ENCODE results near the gene KCNG2. TPM values are rescaled to one million over a fixed set of nuclear protein-coding genes. Genes with fewer than 3 reads are reported as not detected.

The KCNG2 gene
- polyA plus RNA-seq, 1 of the 3 experiments (the other 2 are of a cell fraction), result not detected

DNA sequence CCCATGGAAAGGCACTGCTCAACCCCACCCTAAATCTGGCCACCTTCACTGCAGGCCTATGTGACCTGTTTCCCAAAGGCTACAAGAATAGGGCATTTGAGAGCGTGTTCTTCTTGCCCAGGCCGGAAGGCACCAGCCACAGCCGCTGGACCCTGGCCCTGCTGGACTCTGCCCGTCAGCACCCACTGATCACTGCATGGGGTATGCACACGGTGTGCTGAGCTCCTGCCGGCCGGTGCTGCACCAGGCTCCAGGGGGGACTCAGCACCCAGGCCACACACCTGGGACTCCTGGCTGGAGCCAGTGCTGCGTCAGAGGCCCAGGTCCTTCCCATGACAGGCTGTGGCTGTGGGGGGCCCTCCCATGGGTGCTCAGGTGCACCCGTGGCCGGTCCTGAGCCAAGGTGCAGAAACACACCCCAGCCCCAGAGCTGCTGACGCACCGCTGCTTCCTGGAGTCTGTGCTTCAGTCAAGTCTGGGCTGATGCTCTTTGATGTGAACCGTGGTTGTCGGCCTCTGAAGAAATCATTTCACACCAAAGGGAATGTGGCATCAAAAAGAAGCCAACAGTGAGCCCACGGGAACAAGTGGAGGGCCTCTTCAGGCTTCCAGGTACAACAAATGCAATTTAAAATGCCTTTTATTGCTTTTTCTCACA lies 6.5 kb downstream of the KCNG2 start:
- WGBS (ENCODE audit: low lambda C conversion rate), result 46% methylated on average over 8 of the region's 15 CpGs

More for the DNA sequence above, 6.5 kb downstream of the KCNG2 start:
- H3F3A ChIP-seq (replicated peaks; ENCODE audit: insufficient read depth), result no peaks in the 10 kb centered on the region
- H3K4me1 ChIP-seq (ENCODE audit: control insufficient read depth in 1 of 2, insufficient read depth in 2 of 2, low read depth in 1 of 2, low read length in 1 of 2), result no peaks in the 10 kb centered on the region
- no peak overlapping the region for H3K27ac ChIP-seq (ENCODE audit: low read depth in 2 of 2, low read length in 1 of 2)
- no peak overlapping the region for H3K9ac ChIP-seq
- DNase-seq, result no peak
- no peak overlapping the region for H3K4me3 ChIP-seq (ENCODE audit: low read depth in 2 of 2, low read length in 1 of 2)
- ChIA-PET POLR2A (no interaction called here), CTCF (interaction anchor here (0.7 kb wide), 1 partner anchor 16 kb away, joined by 3 read pairs; no protein-coding TSS in a partner anchor)
- H4K20me1 ChIP-seq (ENCODE audit: insufficient read depth), result no peaks in the 10 kb centered on the region
- no peaks in the 10 kb centered on the region for H3K9me3 ChIP-seq
- H3K36me3 ChIP-seq (replicated peaks in 1 of 2; ENCODE audit: control insufficient read depth in 1 of 2, insufficient read depth in 2 of 2, low read length in 1 of 2), result no peaks in the 10 kb centered on the region
- H2AFZ ChIP-seq (ENCODE audit: low read depth), result no peak overlapping the region
- H3K9me2 ChIP-seq, result no peaks in the 10 kb centered on the region
- H3K79me2 ChIP-seq (ENCODE audit: insufficient read depth), result no peaks in the 10 kb centered on the region
- no peak overlapping the region for H3K4me2 ChIP-seq
- TF ChIP-seq GABPA (IDR thresholded peaks at IDR 0.05; ENCODE audit: low read depth), result no peak
- TF ChIP-seq, protein P1, sequence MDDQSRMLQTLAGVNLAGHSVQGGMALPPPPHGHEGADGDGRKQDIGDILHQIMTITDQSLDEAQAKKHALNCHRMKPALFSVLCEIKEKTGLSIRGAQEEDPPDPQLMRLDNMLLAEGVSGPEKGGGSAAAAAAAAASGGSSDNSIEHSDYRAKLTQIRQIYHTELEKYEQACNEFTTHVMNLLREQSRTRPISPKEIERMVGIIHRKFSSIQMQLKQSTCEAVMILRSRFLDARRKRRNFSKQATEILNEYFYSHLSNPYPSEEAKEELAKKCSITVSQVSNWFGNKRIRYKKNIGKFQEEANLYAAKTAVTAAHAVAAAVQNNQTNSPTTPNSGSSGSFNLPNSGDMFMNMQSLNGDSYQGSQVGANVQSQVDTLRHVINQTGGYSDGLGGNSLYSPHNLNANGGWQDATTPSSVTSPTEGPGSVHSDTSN (IDR thresholded peaks at IDR 0.05), result no peak
- TF ChIP-seq MEF2A (IDR thresholded peaks at IDR 0.05; ENCODE audit: borderline replicate concordance, low read depth), result no peak
- TF ChIP-seq, protein P2, sequence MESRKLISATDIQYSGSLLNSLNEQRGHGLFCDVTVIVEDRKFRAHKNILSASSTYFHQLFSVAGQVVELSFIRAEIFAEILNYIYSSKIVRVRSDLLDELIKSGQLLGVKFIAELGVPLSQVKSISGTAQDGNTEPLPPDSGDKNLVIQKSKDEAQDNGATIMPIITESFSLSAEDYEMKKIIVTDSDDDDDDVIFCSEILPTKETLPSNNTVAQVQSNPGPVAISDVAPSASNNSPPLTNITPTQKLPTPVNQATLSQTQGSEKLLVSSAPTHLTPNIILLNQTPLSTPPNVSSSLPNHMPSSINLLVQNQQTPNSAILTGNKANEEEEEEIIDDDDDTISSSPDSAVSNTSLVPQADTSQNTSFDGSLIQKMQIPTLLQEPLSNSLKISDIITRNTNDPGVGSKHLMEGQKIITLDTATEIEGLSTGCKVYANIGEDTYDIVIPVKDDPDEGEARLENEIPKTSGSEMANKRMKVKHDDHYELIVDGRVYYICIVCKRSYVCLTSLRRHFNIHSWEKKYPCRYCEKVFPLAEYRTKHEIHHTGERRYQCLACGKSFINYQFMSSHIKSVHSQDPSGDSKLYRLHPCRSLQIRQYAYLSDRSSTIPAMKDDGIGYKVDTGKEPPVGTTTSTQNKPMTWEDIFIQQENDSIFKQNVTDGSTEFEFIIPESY (IDR thresholded peaks at IDR 0.05; ENCODE audit: borderline replicate concordance, low read depth), result no peak
- TF ChIP-seq, protein P3, sequence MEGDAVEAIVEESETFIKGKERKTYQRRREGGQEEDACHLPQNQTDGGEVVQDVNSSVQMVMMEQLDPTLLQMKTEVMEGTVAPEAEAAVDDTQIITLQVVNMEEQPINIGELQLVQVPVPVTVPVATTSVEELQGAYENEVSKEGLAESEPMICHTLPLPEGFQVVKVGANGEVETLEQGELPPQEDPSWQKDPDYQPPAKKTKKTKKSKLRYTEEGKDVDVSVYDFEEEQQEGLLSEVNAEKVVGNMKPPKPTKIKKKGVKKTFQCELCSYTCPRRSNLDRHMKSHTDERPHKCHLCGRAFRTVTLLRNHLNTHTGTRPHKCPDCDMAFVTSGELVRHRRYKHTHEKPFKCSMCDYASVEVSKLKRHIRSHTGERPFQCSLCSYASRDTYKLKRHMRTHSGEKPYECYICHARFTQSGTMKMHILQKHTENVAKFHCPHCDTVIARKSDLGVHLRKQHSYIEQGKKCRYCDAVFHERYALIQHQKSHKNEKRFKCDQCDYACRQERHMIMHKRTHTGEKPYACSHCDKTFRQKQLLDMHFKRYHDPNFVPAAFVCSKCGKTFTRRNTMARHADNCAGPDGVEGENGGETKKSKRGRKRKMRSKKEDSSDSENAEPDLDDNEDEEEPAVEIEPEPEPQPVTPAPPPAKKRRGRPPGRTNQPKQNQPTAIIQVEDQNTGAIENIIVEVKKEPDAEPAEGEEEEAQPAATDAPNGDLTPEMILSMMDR (IDR thresholded peaks at IDR 0.05), result no peak
- TF ChIP-seq, protein P4, sequence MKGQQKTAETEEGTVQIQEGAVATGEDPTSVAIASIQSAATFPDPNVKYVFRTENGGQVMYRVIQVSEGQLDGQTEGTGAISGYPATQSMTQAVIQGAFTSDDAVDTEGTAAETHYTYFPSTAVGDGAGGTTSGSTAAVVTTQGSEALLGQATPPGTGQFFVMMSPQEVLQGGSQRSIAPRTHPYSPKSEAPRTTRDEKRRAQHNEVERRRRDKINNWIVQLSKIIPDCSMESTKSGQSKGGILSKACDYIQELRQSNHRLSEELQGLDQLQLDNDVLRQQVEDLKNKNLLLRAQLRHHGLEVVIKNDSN (IDR thresholded peaks at IDR 0.05; ENCODE audit: borderline replicate concordance, low read depth), result no peak
- no peak for TF ChIP-seq GATA2 (CRISPR knock-in tag; IDR thresholded peaks at IDR 0.05)
- TF ChIP-seq TAF1 (IDR thresholded peaks at IDR 0.05; ENCODE audit: borderline replicate concordance, low read depth, low read length), result no peak
- TF ChIP-seq MXI1 (IDR thresholded peaks at IDR 0.05; ENCODE audit: low read depth, low read length), result no peak
- TF ChIP-seq, protein P5, sequence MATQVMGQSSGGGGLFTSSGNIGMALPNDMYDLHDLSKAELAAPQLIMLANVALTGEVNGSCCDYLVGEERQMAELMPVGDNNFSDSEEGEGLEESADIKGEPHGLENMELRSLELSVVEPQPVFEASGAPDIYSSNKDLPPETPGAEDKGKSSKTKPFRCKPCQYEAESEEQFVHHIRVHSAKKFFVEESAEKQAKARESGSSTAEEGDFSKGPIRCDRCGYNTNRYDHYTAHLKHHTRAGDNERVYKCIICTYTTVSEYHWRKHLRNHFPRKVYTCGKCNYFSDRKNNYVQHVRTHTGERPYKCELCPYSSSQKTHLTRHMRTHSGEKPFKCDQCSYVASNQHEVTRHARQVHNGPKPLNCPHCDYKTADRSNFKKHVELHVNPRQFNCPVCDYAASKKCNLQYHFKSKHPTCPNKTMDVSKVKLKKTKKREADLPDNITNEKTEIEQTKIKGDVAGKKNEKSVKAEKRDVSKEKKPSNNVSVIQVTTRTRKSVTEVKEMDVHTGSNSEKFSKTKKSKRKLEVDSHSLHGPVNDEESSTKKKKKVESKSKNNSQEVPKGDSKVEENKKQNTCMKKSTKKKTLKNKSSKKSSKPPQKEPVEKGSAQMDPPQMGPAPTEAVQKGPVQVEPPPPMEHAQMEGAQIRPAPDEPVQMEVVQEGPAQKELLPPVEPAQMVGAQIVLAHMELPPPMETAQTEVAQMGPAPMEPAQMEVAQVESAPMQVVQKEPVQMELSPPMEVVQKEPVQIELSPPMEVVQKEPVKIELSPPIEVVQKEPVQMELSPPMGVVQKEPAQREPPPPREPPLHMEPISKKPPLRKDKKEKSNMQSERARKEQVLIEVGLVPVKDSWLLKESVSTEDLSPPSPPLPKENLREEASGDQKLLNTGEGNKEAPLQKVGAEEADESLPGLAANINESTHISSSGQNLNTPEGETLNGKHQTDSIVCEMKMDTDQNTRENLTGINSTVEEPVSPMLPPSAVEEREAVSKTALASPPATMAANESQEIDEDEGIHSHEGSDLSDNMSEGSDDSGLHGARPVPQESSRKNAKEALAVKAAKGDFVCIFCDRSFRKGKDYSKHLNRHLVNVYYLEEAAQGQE (IDR thresholded peaks at IDR 0.05; ENCODE audit: low read depth, low read length), result no peak
- TF ChIP-seq SIN3A (IDR thresholded peaks at IDR 0.05; ENCODE audit: borderline replicate concordance, low read depth, low read length), result no peak
- no peak for TF ChIP-seq CHD2 (IDR thresholded peaks at IDR 0.05; ENCODE audit: low read length, partially characterized antibody)
- TF ChIP-seq RFX5 (IDR thresholded peaks at IDR 0.05; ENCODE audit: low read length), result no peak
- TF ChIP-seq JUND (IDR thresholded peaks at IDR 0.05), result no peak
- TF ChIP-seq EZH2phosphoT487 (IDR thresholded peaks at IDR 0.05; ENCODE audit: borderline replicate concordance, low read depth), result no peak
- TF ChIP-seq RAD21 (IDR thresholded peaks at IDR 0.05; ENCODE audit: low read length), result no peak
- no peak for TF ChIP-seq YY1 (IDR thresholded peaks at IDR 0.05; ENCODE audit: low read depth)
- peaks cover 72% of the 10 kb centered on the region for H3K27me3 ChIP-seq (ENCODE audit: insufficient read depth)

Data from SK-N-SH (cell line).